HepG2 (cell line): ENCODE results near the gene ZNF23. TPM values are rescaled to one million over a fixed set of nuclear protein-coding genes. Genes with fewer than 3 reads are reported as not detected.

Source experiments
- DPF2 ChIP-seq: sonication (generic); formaldehyde crosslinking; IDR thresholded peaks from 2 replicates; pipeline ENCODE4 v1.4.0; 2020; ENCODE audit warnings: mild to moderate bottlenecking, low read depth, missing genetic modification reagents, borderline replicate concordance
- DZIP1 ChIP-seq: sonication (generic); formaldehyde crosslinking; IDR thresholded peaks from 2 replicates; pipeline ENCODE4 v1.5.0; 2020; ENCODE audit warnings: mild to moderate bottlenecking, missing genetic modification reagents
- GMEB1 ChIP-seq: sonication (generic); formaldehyde crosslinking; IDR thresholded peaks from 2 replicates; pipeline ENCODE4 v1.5.1; 2020; ENCODE audit warnings: missing genetic modification reagents, mild to moderate bottlenecking, borderline replicate concordance
- HNRNPLL ChIP-seq: fragments of 200-400 bp; formaldehyde crosslinking; IDR thresholded peaks from 2 replicates; pipeline ENCODE4 v1.6.1; 2017; ENCODE audit warnings: mild to moderate bottlenecking, low read depth, low read length; ENCODE audit not compliant: poor library complexity, severe bottlenecking
- KDM6A ChIP-seq: IDR thresholded peaks from 2 replicates; pipeline ENCODE4 v1.6.1; 2016; ENCODE audit warnings: low read depth
- RBAK ChIP-seq: sonication (generic); formaldehyde crosslinking; IDR thresholded peaks from 2 replicates; pipeline ENCODE4 v1.5.1; 2020; ENCODE audit warnings: mild to moderate bottlenecking, missing genetic modification reagents
- RERE ChIP-seq: IDR thresholded peaks from 2 replicates; pipeline ENCODE4 v1.6.1; 2016; ENCODE audit warnings: low read depth, missing genetic modification reagents, missing compliant biosample characterization
- SMARCE1 ChIP-seq: fragments of 450-650 bp; IDR thresholded peaks from 2 replicates; pipeline ENCODE4 v1.6.1; 2017; ENCODE audit warnings: borderline replicate concordance
- ZNF333 ChIP-seq: sonication (generic); formaldehyde crosslinking; IDR thresholded peaks from 2 replicates; pipeline ENCODE4 v1.4.0; 2020; ENCODE audit warnings: mild to moderate bottlenecking, missing genetic modification reagents, borderline replicate concordance
- ZNF367 ChIP-seq: sonication (generic); formaldehyde crosslinking; IDR thresholded peaks from 2 replicates; pipeline ENCODE4 v1.4.0; 2020; ENCODE audit warnings: missing genetic modification reagents, borderline replicate concordance
- ZNF557 ChIP-seq: sonication (generic); formaldehyde crosslinking; IDR thresholded peaks from 2 replicates; pipeline ENCODE4 v1.4.0; 2020; ENCODE audit warnings: missing genetic modification reagents
- ZNF629 ChIP-seq: sonication (generic); formaldehyde crosslinking; conservative IDR thresholded peaks from 2 replicates; pipeline ENCODE4 v1.5.0; 2020; ENCODE audit warnings: missing genetic modification reagents
- ZNF672 ChIP-seq: sonication (generic); formaldehyde crosslinking; IDR thresholded peaks from 2 replicates; pipeline ENCODE4 v1.8.1; 2022; ENCODE audit warnings: missing genetic modification reagents
- ZNF749 ChIP-seq: sonication (generic); formaldehyde crosslinking; IDR thresholded peaks from 2 replicates; pipeline ENCODE4 v1.8.0; 2022; ENCODE audit warnings: mild to moderate bottlenecking, missing genetic modification reagents, moderate library complexity, borderline replicate concordance
- ZNF816 ChIP-seq: sonication (generic); formaldehyde crosslinking; IDR thresholded peaks from 2 replicates; pipeline ENCODE4 v1.8.0; 2022; ENCODE audit warnings: missing genetic modification reagents, mild to moderate bottlenecking, borderline replicate concordance
- polyA plus RNA-seq, 8 experiments: library from polyadenylated mRNA; depleted of rRNA in 3 of 8; stranded (reverse) in 7 of 8; unstranded in 1 of 8; fragments of >200 nt; fragmentation: Illumina TruSeq in 4 of 8; extraction: Trizol in 4 of 8; gene quantifications; 2 replicates each; pipeline versions ENCODE4 v1.2.1 to v1.2.3, GENCODE V29; 2011 to 2016; ENCODE audit warnings: low read depth in 4 of 8, missing spikeins in 1 of 8, mixed read lengths in 1 of 8; ENCODE audit not compliant: insufficient read depth in 1 of 8
- total RNA-seq, 5 experiments: library from RNA; depleted of rRNA; stranded (reverse); fragments of >200 nt; fragmentation: Illumina TruSeq; extraction: Trizol; gene quantifications; 2 replicates each; pipeline ENCODE4 v1.2.3, GENCODE V29; 2016; ENCODE audit warnings: low read depth in 1 of 5
- TF ChIP-seq, protein P1 (sequence below): sonication (generic); formaldehyde crosslinking; IDR thresholded peaks from 2 replicates; pipeline ENCODE4 v1.5.1; 2020; ENCODE audit warnings: mild to moderate bottlenecking, missing genetic modification reagents, moderate library complexity

The ZNF23 gene
- total and polyA plus RNA-seq, 2 of the 13 experiments (the other 11 are each of a cell fraction or from before 2014, with no cell fraction given) = 8.6 to 12.2 TPM

DNA sequence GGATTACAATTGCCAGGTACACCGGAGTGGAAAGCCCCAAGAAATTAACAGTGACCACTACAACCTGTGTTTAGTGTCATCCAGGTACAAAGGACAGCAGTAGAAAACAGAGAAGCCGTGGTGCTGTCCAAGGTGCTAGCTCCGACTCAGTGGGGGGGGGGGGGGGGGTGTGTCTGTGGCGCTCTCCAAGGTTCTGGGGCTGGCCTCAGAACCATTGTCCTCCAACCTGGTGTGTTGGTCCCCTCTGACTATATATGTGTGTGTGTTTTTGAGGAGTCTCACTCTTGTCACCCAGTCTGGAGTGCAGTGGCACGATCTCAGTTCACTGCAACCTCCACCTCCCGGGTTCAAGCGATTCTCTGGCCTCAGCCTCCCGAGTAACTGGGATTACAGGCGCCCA, 5.8 kb upstream of the ZNF23 start (continued):
- TF ChIP-seq ZNF367 (CRISPR knock-in tag) (peak; percentile 81; the same call in 1 of the 2 replicates), SMARCE1 (no peak), RERE (CRISPR knock-in tag) (0 out of 2 replicates have a peak, but pooled peaks have one; percentile 37), GMEB1 (no peak), ZNF557 (CRISPR knock-in tag) (peak; percentile 99), HNRNPLL (no peak), RBAK (CRISPR knock-in tag) (no peak), DPF2 (CRISPR knock-in tag) (no peak), ZNF816 (CRISPR knock-in tag) (peak; percentile 94), ZNF629 (CRISPR knock-in tag) (0 out of 2 replicates have a peak, but pooled peaks have one; percentile 27), ZNF333 (CRISPR knock-in tag) (no peak), ZNF749 (CRISPR knock-in tag) (peak; percentile 96), DZIP1 (CRISPR knock-in tag) (peak; percentile 93), ZNF672 (no peak), KDM6A (0 out of 2 replicates have a peak, but pooled peaks have one; percentile 50)
- TF ChIP-seq, protein P1, sequence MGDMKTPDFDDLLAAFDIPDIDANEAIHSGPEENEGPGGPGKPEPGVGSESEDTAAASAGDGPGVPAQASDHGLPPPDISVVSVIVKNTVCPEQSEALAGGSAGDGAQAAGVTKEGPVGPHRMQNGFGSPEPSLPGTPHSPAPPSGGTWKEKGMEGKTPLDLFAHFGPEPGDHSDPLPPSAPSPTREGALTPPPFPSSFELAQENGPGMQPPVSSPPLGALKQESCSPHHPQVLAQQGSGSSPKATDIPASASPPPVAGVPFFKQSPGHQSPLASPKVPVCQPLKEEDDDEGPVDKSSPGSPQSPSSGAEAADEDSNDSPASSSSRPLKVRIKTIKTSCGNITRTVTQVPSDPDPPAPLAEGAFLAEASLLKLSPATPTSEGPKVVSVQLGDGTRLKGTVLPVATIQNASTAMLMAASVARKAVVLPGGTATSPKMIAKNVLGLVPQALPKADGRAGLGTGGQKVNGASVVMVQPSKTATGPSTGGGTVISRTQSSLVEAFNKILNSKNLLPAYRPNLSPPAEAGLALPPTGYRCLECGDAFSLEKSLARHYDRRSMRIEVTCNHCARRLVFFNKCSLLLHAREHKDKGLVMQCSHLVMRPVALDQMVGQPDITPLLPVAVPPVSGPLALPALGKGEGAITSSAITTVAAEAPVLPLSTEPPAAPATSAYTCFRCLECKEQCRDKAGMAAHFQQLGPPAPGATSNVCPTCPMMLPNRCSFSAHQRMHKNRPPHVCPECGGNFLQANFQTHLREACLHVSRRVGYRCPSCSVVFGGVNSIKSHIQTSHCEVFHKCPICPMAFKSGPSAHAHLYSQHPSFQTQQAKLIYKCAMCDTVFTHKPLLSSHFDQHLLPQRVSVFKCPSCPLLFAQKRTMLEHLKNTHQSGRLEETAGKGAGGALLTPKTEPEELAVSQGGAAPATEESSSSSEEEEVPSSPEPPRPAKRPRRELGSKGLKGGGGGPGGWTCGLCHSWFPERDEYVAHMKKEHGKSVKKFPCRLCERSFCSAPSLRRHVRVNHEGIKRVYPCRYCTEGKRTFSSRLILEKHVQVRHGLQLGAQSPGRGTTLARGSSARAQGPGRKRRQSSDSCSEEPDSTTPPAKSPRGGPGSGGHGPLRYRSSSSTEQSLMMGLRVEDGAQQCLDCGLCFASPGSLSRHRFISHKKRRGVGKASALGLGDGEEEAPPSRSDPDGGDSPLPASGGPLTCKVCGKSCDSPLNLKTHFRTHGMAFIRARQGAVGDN = peak; percentile 49
